ENCODE data around the gene TCF19.

TCF19 gene

DNA sequence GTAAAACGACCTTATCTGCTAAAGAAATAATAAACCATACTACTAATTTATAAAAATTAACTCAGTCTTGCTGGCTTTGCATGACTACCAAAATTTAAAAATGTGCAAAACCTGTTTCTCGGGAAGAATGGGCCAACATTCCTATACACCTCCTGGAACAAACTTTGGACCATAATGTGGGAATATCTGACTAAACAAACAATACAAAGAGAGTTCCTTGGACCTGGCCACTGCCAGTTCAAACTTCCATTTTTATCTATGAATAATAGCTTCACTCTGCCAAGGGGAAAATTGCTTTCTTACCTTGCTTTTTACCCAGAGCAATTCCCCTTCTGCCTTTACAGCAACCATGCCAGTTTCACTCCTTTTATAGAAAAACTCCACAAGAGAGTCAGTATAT, 50.7 kb downstream of the TCF19 start:
- H3K4me3 ChIP-seq (ENCODE audit: low read depth, low read length), result no peak overlapping the region
- no peak for DNase-seq (ENCODE audit: low read depth)
- TF ChIP-seq, protein P1, sequence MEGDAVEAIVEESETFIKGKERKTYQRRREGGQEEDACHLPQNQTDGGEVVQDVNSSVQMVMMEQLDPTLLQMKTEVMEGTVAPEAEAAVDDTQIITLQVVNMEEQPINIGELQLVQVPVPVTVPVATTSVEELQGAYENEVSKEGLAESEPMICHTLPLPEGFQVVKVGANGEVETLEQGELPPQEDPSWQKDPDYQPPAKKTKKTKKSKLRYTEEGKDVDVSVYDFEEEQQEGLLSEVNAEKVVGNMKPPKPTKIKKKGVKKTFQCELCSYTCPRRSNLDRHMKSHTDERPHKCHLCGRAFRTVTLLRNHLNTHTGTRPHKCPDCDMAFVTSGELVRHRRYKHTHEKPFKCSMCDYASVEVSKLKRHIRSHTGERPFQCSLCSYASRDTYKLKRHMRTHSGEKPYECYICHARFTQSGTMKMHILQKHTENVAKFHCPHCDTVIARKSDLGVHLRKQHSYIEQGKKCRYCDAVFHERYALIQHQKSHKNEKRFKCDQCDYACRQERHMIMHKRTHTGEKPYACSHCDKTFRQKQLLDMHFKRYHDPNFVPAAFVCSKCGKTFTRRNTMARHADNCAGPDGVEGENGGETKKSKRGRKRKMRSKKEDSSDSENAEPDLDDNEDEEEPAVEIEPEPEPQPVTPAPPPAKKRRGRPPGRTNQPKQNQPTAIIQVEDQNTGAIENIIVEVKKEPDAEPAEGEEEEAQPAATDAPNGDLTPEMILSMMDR (IDR thresholded peaks at IDR 0.05; ENCODE audit: control insufficient read depth, extremely low read depth, insufficient read depth), result no peak

DNA sequence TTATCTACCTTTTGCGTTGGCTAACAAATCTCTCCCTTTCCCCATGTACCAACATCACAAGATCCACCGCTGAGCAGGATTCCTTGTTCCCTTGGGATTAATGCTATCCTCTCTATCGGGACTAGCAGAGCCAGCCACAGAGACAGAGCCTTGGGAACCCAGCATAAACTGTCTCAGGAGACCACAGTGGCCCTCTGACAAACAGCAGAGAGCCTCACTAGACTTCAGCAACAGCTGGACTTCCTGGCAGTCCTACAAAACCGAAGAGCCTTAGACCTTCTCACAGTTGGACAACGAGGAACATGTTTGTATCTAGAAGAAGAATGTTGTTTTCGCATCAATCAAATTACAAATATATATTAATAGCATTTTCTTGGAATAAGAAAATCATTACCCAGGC, 51.7 kb downstream of the TCF19 start:
- no peak for DNase-seq (ENCODE audit: low read depth)
- TF ChIP-seq, protein P1 (IDR thresholded peaks at IDR 0.05; ENCODE audit: control insufficient read depth, extremely low read depth, insufficient read depth), result no peak; the same call in 1 of the 2 replicates
- H3K4me3 ChIP-seq (ENCODE audit: low read depth, low read length), result no peak overlapping the region

DNA sequence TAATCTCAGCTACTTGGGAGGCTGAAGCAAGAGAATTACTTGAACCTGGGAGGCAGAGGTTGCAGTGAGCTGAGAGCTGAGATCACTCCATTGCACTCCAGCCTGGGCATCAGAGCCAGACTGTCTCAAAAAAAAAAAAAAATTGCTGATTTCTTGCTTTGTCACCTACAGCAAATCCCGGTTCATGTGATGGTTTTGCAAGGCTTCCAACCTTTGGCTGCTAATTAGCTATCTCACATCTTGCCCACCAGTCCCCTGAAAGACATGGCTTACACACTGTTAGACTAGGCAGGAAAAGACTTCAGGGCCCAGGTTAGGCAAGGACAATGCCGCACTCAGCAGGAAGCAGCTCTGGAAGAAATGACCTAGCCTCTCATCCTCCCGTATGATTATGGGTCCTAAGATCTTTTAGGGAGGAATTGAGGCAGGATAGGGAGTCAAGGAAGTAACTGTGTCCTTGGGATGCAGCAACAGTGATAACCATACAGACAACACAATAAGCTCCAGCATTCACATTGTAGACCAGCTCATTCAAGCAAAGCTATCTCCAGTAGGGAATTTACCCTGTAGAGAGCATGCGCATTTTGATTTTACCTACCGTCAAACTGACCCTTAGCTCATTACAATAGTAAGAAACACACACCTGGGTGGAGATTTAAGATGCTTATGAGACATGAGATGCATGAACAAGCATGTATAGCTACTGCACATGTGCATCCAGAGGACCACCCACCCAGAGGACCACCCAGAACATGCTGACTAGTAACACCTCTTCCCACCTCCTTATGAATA, 52.5 kb downstream of the TCF19 start:
- TF ChIP-seq, protein P1 (IDR thresholded peaks at IDR 0.05; ENCODE audit: control insufficient read depth, extremely low read depth, insufficient read depth), result no peak
- no peak for DNase-seq (ENCODE audit: low read depth)
- H3K4me3 ChIP-seq (ENCODE audit: low read depth, low read length), result no peak overlapping the region
